Activated CD8-positive, alpha-beta T cell treated with anti-CD3 and anti-CD28 coated beads for 36 hours (primary cell): ENCODE data around the gene SCART1. TPM values are rescaled to one million over a fixed set of nuclear protein-coding genes. Genes with fewer than 3 reads are reported as not detected.

ENCODE experiments used
- ATAC-seq: fragments of 200-7000 bp; cut with Tn5 transposase; one replicate; pipeline ENCODE4 v1.10.0; 2021; ENCODE audit warnings: mild to moderate bottlenecking, moderate library complexity
- CTCF ChIA-PET: fragments of 350-600 bp; sonication (Branson Sonifier 250); formaldehyde crosslinking; loops from one replicate; lab custom pipeline; 2021; ENCODE audit warnings: antibody characterized with exemption; lab: Charles Lee
- POLR2A ChIA-PET: fragments of 350-600 bp; sonication (Branson Sonifier 250); formaldehyde crosslinking; loops from one replicate; lab custom pipeline; 2021; ENCODE audit warnings: antibody characterized with exemption; lab: Charles Lee
- DNase-seq: peaks from one replicate; pipeline ENCODE4 v3.0.0-alpha.2; 2020
- H3K27ac Mint-ChIP-seq: one replicate; pipeline ENCODE4 v1.8.0; 2021; ENCODE audit warnings: mild to moderate bottlenecking, mixed read lengths
- H3K27me3 Mint-ChIP-seq: one replicate; pipeline ENCODE4 v1.8.0; 2021; ENCODE audit warnings: mixed read lengths
- H3K36me3 Mint-ChIP-seq: one replicate; pipeline ENCODE4 v1.8.0; 2021; ENCODE audit warnings: low read depth, mixed read lengths
- H3K4me1 Mint-ChIP-seq: one replicate; pipeline ENCODE4 v1.8.0; 2021; ENCODE audit warnings: low read depth, mixed read lengths
- H3K4me3 Mint-ChIP-seq: one replicate; pipeline ENCODE4 v1.8.0; 2021; ENCODE audit warnings: mild to moderate bottlenecking, moderate library complexity, mixed read lengths
- H3K9me3 Mint-ChIP-seq: one replicate; pipeline ENCODE4 v1.8.0; 2021; ENCODE audit warnings: mixed read lengths
- intact Hi-C: fragments of 100-400 bp; cut with micrococcal nuclease; formaldehyde crosslinking; loops from one replicate; pipeline ENCODE4 v1.10.0; 2022
- total RNA-seq, 2 experiments: library from RNA; stranded (reverse); gene quantifications; one replicate each; pipeline ENCODE4 v1.2.3, GENCODE V29; 2021
- TF ChIP-seq, protein P1 (sequence below): fragments of 200-600 bp; IDR thresholded peaks from one replicate; pipeline ENCODE4 v1.8.0; 2022; ENCODE audit warnings: antibody characterized with exemption, mild to moderate bottlenecking

The SCART1 gene
- total RNA-seq, 2 experiments from 2014 or later = 2.8 to 2.9 TPM

DNA sequence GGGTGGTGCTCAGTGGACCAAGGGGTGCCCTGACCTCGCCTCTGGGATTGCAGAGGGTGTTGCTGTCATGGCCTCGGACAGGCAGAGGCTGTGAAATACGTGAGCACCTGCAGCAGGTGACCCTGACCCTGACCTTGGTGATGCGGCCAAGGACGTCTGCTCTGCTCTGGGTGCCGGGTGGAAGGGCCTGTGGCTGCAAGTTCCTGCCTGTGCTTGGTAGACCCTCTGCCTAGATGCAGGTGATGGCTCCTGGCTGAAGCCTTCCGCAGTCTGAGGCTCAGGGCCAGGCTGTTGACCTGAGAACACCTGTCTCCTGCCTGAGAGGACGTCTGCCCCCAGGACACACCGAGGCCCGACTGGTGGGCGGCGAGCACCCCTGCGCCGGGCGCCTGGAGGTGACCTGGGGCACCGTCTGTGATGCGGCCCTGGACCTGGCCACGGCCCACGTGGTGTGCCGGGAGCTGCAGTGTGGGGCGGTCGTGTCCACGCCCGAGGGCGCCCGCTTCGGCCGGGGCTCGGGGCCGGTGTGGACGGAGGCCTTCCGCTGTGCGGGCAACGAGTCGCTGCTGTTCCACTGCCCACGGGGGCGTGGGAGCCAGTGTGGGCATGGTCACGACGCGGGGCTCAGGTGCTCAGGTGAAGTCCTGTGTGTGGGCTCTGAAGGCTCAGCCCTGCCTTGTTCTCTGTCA, 4.4 kb downstream of the SCART1 start:
- ATAC-seq (no peak), DNase-seq (no peak)
- Mint-ChIP-seq H3K27ac (no peak overlapping the region), H3K4me1 (no peaks in the 10 kb centered on the region), H3K27me3 (no peaks in the 10 kb centered on the region), H3K4me3 (no peak overlapping the region), H3K36me3 (no peaks in the 10 kb centered on the region), H3K9me3 (no peaks in the 10 kb centered on the region)
- POLR2A ChIA-PET = no interaction called here
- TF ChIP-seq, protein P1, sequence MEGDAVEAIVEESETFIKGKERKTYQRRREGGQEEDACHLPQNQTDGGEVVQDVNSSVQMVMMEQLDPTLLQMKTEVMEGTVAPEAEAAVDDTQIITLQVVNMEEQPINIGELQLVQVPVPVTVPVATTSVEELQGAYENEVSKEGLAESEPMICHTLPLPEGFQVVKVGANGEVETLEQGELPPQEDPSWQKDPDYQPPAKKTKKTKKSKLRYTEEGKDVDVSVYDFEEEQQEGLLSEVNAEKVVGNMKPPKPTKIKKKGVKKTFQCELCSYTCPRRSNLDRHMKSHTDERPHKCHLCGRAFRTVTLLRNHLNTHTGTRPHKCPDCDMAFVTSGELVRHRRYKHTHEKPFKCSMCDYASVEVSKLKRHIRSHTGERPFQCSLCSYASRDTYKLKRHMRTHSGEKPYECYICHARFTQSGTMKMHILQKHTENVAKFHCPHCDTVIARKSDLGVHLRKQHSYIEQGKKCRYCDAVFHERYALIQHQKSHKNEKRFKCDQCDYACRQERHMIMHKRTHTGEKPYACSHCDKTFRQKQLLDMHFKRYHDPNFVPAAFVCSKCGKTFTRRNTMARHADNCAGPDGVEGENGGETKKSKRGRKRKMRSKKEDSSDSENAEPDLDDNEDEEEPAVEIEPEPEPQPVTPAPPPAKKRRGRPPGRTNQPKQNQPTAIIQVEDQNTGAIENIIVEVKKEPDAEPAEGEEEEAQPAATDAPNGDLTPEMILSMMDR = no peak
- CTCF ChIA-PET = interaction anchor here (1.8 kb wide), 1 partner anchor 20 kb away, joined by 9 read pairs; no protein-coding TSS in a partner anchor
- intact Hi-C loops = no loop called here

DNA sequence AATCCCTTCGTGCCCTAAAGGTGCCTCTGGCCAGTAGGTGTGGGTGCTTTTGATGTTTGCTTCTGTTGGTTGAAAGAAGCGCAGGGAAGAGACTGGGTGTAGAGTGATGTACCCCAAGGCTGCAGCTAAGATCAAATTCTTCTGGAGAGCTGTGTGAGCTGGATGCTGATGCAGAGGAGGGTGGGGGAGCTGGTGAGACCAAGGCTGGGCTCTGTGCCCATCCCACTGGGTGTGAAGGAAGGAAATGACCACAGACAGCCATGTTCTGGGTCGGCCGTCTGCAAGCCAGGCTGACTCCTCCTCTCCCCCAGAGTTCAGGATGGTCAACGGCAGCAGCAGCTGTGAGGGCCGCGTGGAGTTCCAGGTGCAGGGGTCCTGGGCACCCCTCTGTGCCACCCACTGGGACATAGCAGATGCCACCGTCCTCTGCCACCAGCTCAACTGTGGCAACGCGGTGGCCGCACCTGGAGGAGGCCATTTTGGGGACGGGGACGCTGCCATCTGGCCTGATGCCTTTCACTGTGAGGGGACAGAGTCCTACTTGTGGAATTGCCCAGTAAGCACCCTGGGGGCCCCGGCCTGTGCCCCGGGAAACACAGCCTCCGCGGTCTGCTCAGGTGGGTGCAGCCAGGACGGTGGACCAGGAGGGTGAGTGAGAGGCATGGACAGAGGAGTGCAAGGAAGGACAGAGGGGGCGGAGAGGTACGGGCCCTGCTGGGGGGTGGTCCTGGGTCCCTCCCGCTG, 5.1 kb downstream of the SCART1 start:
- ChIA-PET POLR2A (no interaction called here), CTCF (no interaction called here)
- Mint-ChIP-seq H3K27me3 (no peaks in the 10 kb centered on the region), H3K27ac (no peak overlapping the region), H3K4me1 (no peaks in the 10 kb centered on the region), H3K4me3 (no peak overlapping the region), H3K36me3 (no peaks in the 10 kb centered on the region), H3K9me3 (no peaks in the 10 kb centered on the region)
- DNase-seq (no peak), ATAC-seq (no peak)
- intact Hi-C loops = no loop called here
- TF ChIP-seq, protein P1 = no peak

DNA sequence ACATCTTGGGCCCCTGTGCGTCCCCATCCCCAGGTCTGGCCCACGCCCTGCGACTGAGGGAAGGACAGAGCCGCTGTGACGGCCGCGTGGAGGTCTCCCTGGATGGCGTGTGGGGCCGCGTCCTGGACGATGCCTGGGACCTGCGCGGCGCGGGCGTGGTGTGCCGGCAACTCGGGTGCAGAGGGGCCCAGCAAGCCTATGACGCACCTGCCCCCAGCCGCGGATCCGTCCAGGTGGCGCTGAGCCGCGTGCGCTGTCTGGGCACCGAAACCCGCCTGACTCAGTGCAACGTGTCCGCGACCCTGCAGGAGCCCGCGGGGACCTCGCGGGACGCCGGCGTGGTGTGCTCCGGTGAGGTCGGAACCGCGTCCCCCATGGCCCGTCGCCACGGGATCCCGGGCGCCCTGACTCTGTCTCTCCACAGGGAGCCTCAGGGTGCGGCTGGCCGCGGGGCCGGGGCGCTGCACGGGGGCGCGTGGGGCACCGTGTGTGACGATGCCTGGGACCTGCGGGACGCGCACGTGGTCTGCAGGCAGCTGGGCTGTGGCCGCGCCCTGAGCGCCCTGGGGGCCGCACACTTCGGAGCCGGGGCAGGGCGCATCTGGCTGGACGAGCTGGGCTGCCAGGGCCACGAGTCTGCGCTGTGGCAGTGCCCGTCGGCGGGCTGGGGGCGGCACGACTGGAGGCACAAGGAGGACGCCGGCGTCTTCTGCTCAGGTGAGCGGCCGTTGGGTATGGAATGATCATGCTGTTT, 5.9 kb downstream of the SCART1 start:
- TF ChIP-seq, protein P1 = no peak
- POLR2A ChIA-PET = no interaction called here
- no peak for DNase-seq
- ATAC-seq = no peak
- CTCF ChIA-PET = interaction anchor here (1.1 kb wide), 1 partner anchor 130 kb away, joined by 3 read pairs; no protein-coding TSS in a partner anchor
- H3K27me3 Mint-ChIP-seq = no peaks in the 10 kb centered on the region
- H3K36me3 Mint-ChIP-seq = no peaks in the 10 kb centered on the region
- no peaks in the 10 kb centered on the region for H3K4me1 Mint-ChIP-seq
- H3K9me3 Mint-ChIP-seq = no peaks in the 10 kb centered on the region
- no peak overlapping the region for H3K27ac Mint-ChIP-seq
- intact Hi-C loops = no loop called here
- no peak overlapping the region for H3K4me3 Mint-ChIP-seq

GRCh38 chr10:133460208-133460769, 6.5 kb downstream of the SCART1 start:
- H3K36me3 Mint-ChIP-seq = no peaks in the 10 kb centered on the region
- POLR2A ChIA-PET = no interaction called here
- ATAC-seq (no peak), DNase-seq (no peak)
- H3K9me3 Mint-ChIP-seq = no peaks in the 10 kb centered on the region
- H3K4me3 Mint-ChIP-seq = no peak overlapping the region
- no peaks in the 10 kb centered on the region for H3K4me1 Mint-ChIP-seq
- no peaks in the 10 kb centered on the region for H3K27me3 Mint-ChIP-seq
- CTCF ChIA-PET = interaction anchor here (1.1 kb wide), 1 partner anchor 131 kb away, joined by 3 read pairs; no protein-coding TSS in a partner anchor
- intact Hi-C loops = no loop called here
- TF ChIP-seq, protein P1 = no peak
- H3K27ac Mint-ChIP-seq = no peak overlapping the region
